Measurements from ENCODE around the gene STX3.
"Not testable (repeated sequence)": the region's sequence is repeated elsewhere in the genome, so short reads cannot be mapped to it uniquely, and the experiment has no call there.

The STX3 gene

GRCh38 chr11:59778122-59778521 is 22.9 kb downstream of the STX3 start:
- no peak for DNase-seq
- in situ Hi-C loops (cut with HindIII; ENCODE audit: low pct_ligation_motif_present, low pct_unique_long_range_greater_than_20kb, low sequenced_read_pairs): no loop called here

GRCh38 chr11:59779487-59779886 is 24.3 kb downstream of the STX3 start:
- in situ Hi-C loops (cut with HindIII; ENCODE audit: low pct_ligation_motif_present, low pct_unique_long_range_greater_than_20kb, low sequenced_read_pairs): no loop called here

GRCh38 chr11:59782080-59782479 is 26.9 kb downstream of the STX3 start:
- in situ Hi-C loops (cut with HindIII; ENCODE audit: low pct_ligation_motif_present, low pct_unique_long_range_greater_than_20kb, low sequenced_read_pairs): no loop called here
- no peak for DNase-seq

More at GRCh38 chr11:59779487-59779886, 24.3 kb downstream of the STX3 start:
- DNase-seq: no peak

- no peak for DNase-seq
- in situ Hi-C loops (cut with HindIII; ENCODE audit: low pct_ligation_motif_present, low pct_unique_long_range_greater_than_20kb, low sequenced_read_pairs): no loop called here
Observed at GRCh38 chr11:59783632-59784090, 28.5 kb downstream of the STX3 start.

GRCh38 chr11:59784441-59784840 is 29.3 kb downstream of the STX3 start:
- in situ Hi-C loops (cut with HindIII; ENCODE audit: low pct_ligation_motif_present, low pct_unique_long_range_greater_than_20kb, low sequenced_read_pairs); DNase-seq: not testable (repeated sequence)

- no peak for DNase-seq
- in situ Hi-C loops (cut with HindIII; ENCODE audit: low pct_ligation_motif_present, low pct_unique_long_range_greater_than_20kb, low sequenced_read_pairs): no loop called here
Observed at GRCh38 chr11:59785818-59786217, 30.6 kb downstream of the STX3 start.

- no peak for DNase-seq
- in situ Hi-C loops (cut with HindIII; ENCODE audit: low pct_ligation_motif_present, low pct_unique_long_range_greater_than_20kb, low sequenced_read_pairs): no loop called here
Observed at GRCh38 chr11:59787255-59787588, 32.0 kb downstream of the STX3 start.

- in situ Hi-C loops (cut with HindIII; ENCODE audit: low pct_ligation_motif_present, low pct_unique_long_range_greater_than_20kb, low sequenced_read_pairs): no loop called here
- no peak for DNase-seq
Observed at GRCh38 chr11:59787816-59788215, 32.6 kb downstream of the STX3 start.

- DNase-seq: no peak
- in situ Hi-C loops (cut with HindIII; ENCODE audit: low pct_ligation_motif_present, low pct_unique_long_range_greater_than_20kb, low sequenced_read_pairs): no loop called here
Observed at GRCh38 chr11:59791639-59792038, 36.5 kb downstream of the STX3 start.

GRCh38 chr11:59792507-59792906 is 37.3 kb downstream of the STX3 start:
- DNase-seq: no peak

GRCh38 chr11:59794417-59794816 is 39.2 kb downstream of the STX3 start:
- in situ Hi-C loops (cut with HindIII; ENCODE audit: low pct_ligation_motif_present, low pct_unique_long_range_greater_than_20kb, low sequenced_read_pairs): no loop called here
- DNase-seq: no peak

More at GRCh38 chr11:59792507-59792906, 37.3 kb downstream of the STX3 start:
- in situ Hi-C loops (cut with HindIII; ENCODE audit: low pct_ligation_motif_present, low pct_unique_long_range_greater_than_20kb, low sequenced_read_pairs): no loop called here

- DNase-seq: no peak
- in situ Hi-C loops (cut with HindIII; ENCODE audit: low pct_ligation_motif_present, low pct_unique_long_range_greater_than_20kb, low sequenced_read_pairs): no loop called here
Observed at GRCh38 chr11:59800390-59801025, 45.3 kb downstream of the STX3 start.

GRCh38 chr11:59801160-59801706 is 46.1 kb downstream of the STX3 start:
- in situ Hi-C loops (cut with HindIII; ENCODE audit: low pct_ligation_motif_present, low pct_unique_long_range_greater_than_20kb, low sequenced_read_pairs): no loop called here
- DNase-seq: no peak

GRCh38 chr11:59801981-59802638 is 46.9 kb downstream of the STX3 start:
- DNase-seq: peak; percentile 13

GRCh38 chr11:59802639-59803176 is 47.5 kb downstream of the STX3 start:
- DNase-seq: peak; percentile 51
- in situ Hi-C loops (cut with HindIII; ENCODE audit: low pct_ligation_motif_present, low pct_unique_long_range_greater_than_20kb, low sequenced_read_pairs): no loop called here

More at GRCh38 chr11:59801981-59802638, 46.9 kb downstream of the STX3 start:
- in situ Hi-C loops (cut with HindIII; ENCODE audit: low pct_ligation_motif_present, low pct_unique_long_range_greater_than_20kb, low sequenced_read_pairs): no loop called here

GRCh38 chr11:59804061-59804460 is 48.9 kb downstream of the STX3 start:
- DNase-seq: no peak
- in situ Hi-C loops (cut with HindIII; ENCODE audit: low pct_ligation_motif_present, low pct_unique_long_range_greater_than_20kb, low sequenced_read_pairs): no loop called here

- in situ Hi-C loops (cut with HindIII; ENCODE audit: low pct_ligation_motif_present, low pct_unique_long_range_greater_than_20kb, low sequenced_read_pairs): no loop called here
- no peak for DNase-seq
Observed at GRCh38 chr11:59807047-59807610, 52.0 kb downstream of the STX3 start.

GRCh38 chr11:59810189-59810910 is 55.2 kb downstream of the STX3 start, which contains the start of gene MRPL16:
TSS of gene MRPL16 (minus strand) at chr11:59810778. CDS start at chr11:59810658, 120 bp downstream.
- DNase-seq: peak; percentile 88
- in situ Hi-C loops (cut with HindIII; ENCODE audit: low pct_ligation_motif_present, low pct_unique_long_range_greater_than_20kb, low sequenced_read_pairs): no loop called here

- DNase-seq: no peak
- in situ Hi-C loops (cut with HindIII; ENCODE audit: low pct_ligation_motif_present, low pct_unique_long_range_greater_than_20kb, low sequenced_read_pairs): no loop called here
Observed at GRCh38 chr11:59810911-59811259, 55.7 kb downstream of the STX3 start.

All from ACHN (cell line).